ENCODE results near the gene GMPR.

GMPR gene

GRCh38 chr6:16243055-16243454 lies 4.7 kb downstream of the GMPR start:
- Histone ChIP-seq H3F3A (ENCODE audit: insufficient read depth) (no peaks in the 10 kb centered on the region), H3K9me3 (ENCODE audit: insufficient read depth, low read length) (no peaks in the 10 kb centered on the region), H3K9me2 (replicated peaks; ENCODE audit: insufficient read depth, low read length) (no peaks in the 10 kb centered on the region), H3K79me2 (ENCODE audit: insufficient read depth, low read length) (no peaks in the 10 kb centered on the region), H3K27me3 (ENCODE audit: low read length) (no peaks in the 10 kb centered on the region), H2AFZ (ENCODE audit: low read depth, low read length, severe bottlenecking) (no peak overlapping the region), H4K20me1 (ENCODE audit: low read depth, low read length) (no peaks in the 10 kb centered on the region), H3K4me3 (ENCODE audit: insufficient read depth, low read length, poor library complexity, severe bottlenecking) (no peak overlapping the region), H3K36me3 (ENCODE audit: low read length) (no peaks in the 10 kb centered on the region), H3K27ac (ENCODE audit: low read depth, low read length) (no peak overlapping the region), H3K9ac (ENCODE audit: low read length) (no peak overlapping the region), H3K4me2 (ENCODE audit: low read depth, low read length, poor library complexity, severe bottlenecking) (no peak overlapping the region)
- TF ChIP-seq EZH2phosphoT487 (conservative IDR thresholded peaks at IDR 0.05; ENCODE audit: low read length), result no peak
- TF ChIP-seq CTCF (IDR thresholded peaks at IDR 0.05; ENCODE audit: insufficient read depth, low read length, poor library complexity, severe bottlenecking), result no peak

- TF ChIP-seq EZH2phosphoT487 (conservative IDR thresholded peaks at IDR 0.05; ENCODE audit: low read length) (no peak), CTCF (IDR thresholded peaks at IDR 0.05; ENCODE audit: insufficient read depth, low read length, poor library complexity, severe bottlenecking) (no peak)
- no peak overlapping the region for H3K27ac ChIP-seq (ENCODE audit: low read depth, low read length)
- H4K20me1 ChIP-seq (ENCODE audit: low read depth, low read length), result no peaks in the 10 kb centered on the region
- H3K27me3 ChIP-seq (ENCODE audit: low read length), result no peaks in the 10 kb centered on the region
- no peaks in the 10 kb centered on the region for H3K9me2 ChIP-seq (replicated peaks; ENCODE audit: insufficient read depth, low read length)
- no peaks in the 10 kb centered on the region for H3K36me3 ChIP-seq (ENCODE audit: low read length)
- H2AFZ ChIP-seq (ENCODE audit: low read depth, low read length, severe bottlenecking), result no peak overlapping the region
- no peak overlapping the region for H3K9ac ChIP-seq (ENCODE audit: low read length)
- H3K4me2 ChIP-seq (ENCODE audit: low read depth, low read length, poor library complexity, severe bottlenecking), result no peak overlapping the region
- H3K79me2 ChIP-seq (ENCODE audit: insufficient read depth, low read length), result no peaks in the 10 kb centered on the region
- no peak overlapping the region for H3K4me3 ChIP-seq (ENCODE audit: insufficient read depth, low read length, poor library complexity, severe bottlenecking)
- H3F3A ChIP-seq (ENCODE audit: insufficient read depth), result no peaks in the 10 kb centered on the region
- no peaks in the 10 kb centered on the region for H3K9me3 ChIP-seq (ENCODE audit: insufficient read depth, low read length)
Observed at GRCh38 chr6:16243664-16244063, 5.3 kb downstream of the GMPR start.

- no peaks in the 10 kb centered on the region for H3K9me2 ChIP-seq (replicated peaks; ENCODE audit: insufficient read depth, low read length)
- H3K9ac ChIP-seq (ENCODE audit: low read length), result no peak overlapping the region
- no peak overlapping the region for H3K27ac ChIP-seq (ENCODE audit: low read depth, low read length)
- no peaks in the 10 kb centered on the region for H3F3A ChIP-seq (ENCODE audit: insufficient read depth)
- no peaks in the 10 kb centered on the region for H3K9me3 ChIP-seq (ENCODE audit: insufficient read depth, low read length)
- H4K20me1 ChIP-seq (ENCODE audit: low read depth, low read length), result no peaks in the 10 kb centered on the region
- no peak overlapping the region for H2AFZ ChIP-seq (ENCODE audit: low read depth, low read length, severe bottlenecking)
- H3K4me3 ChIP-seq (ENCODE audit: insufficient read depth, low read length, poor library complexity, severe bottlenecking), result no peak overlapping the region
- H3K27me3 ChIP-seq (ENCODE audit: low read length), result no peaks in the 10 kb centered on the region
- H3K4me2 ChIP-seq (ENCODE audit: low read depth, low read length, poor library complexity, severe bottlenecking), result no peak overlapping the region
- H3K36me3 ChIP-seq (ENCODE audit: low read length), result no peaks in the 10 kb centered on the region
- no peaks in the 10 kb centered on the region for H3K79me2 ChIP-seq (ENCODE audit: insufficient read depth, low read length)
- TF ChIP-seq EZH2phosphoT487 (conservative IDR thresholded peaks at IDR 0.05; ENCODE audit: low read length) (no peak), CTCF (IDR thresholded peaks at IDR 0.05; ENCODE audit: insufficient read depth, low read length, poor library complexity, severe bottlenecking) (no peak)
Observed at GRCh38 chr6:16244446-16244845, 6.1 kb downstream of the GMPR start.

All from SU-DHL-6 (cell line).